ENCODE results near the gene PTP4A1. TPM values are rescaled to one million over a fixed set of nuclear protein-coding genes. Genes with fewer than 3 reads are reported as not detected.

The PTP4A1 gene
- total RNA-seq, 1 experiment from 2014 or later, result 71.0 TPM

DNA sequence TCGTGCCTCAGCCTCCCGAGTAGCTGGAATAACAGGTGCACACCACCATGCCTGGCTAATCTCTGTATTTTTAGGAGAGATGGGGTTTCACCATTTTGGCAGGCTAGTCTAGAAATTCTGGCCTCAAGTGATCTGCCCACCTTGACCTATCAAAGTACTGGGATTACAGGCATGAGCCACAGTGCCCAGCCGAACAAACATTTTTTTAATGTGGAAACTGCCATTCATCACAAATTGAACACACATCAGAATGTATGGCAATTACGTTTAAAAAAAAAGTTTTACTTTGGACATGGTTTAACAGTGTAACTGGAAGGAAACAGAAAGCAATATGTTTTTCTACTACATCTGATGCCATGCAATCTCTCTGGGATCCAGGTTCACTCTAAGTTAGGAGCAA, 38.3 kb upstream of the PTP4A1 start:
- no peaks in the 10 kb centered on the region for H3K9me3 ChIP-seq (ENCODE audit: control insufficient read depth, insufficient read depth, low read depth, low read length)
- intact Hi-C loops (cut with micrococcal nuclease; ENCODE audit: unreplicated experiment), result no loop called here
- no peaks in the 10 kb centered on the region for H3K27me3 ChIP-seq (ENCODE audit: control insufficient read depth, insufficient read depth, low read length)
- no TSS peak for BruUV-seq (replicated peaks)
- no peaks in the 10 kb centered on the region for H3K4me1 ChIP-seq (ENCODE audit: control insufficient read depth, insufficient read depth, low read length)
- DNase-seq (ENCODE audit: low read depth, low spot score), result no peak
- ChIA-PET POLR2A (no interaction called here), CTCF (no interaction called here)
- in situ Hi-C loops (cut with HindIII; ENCODE audit: low pct_unique_long_range_greater_than_20kb, low sequenced_read_pairs), result no loop called here
- no peak for TF ChIP-seq SIN3A (IDR thresholded peaks at IDR 0.05; ENCODE audit: borderline replicate concordance, insufficient read depth, low read depth, low read length)
- no peak overlapping the region for H3K27ac ChIP-seq (ENCODE audit: low read length)
- no peak overlapping the region for H3K4me3 ChIP-seq (ENCODE audit: low read depth in 2 of 2, low read length in 2 of 2)
- ATAC-seq, result no peak
- H3K36me3 ChIP-seq (ENCODE audit: control insufficient read depth, insufficient read depth, low read length), result no peaks in the 10 kb centered on the region

- no peak overlapping the region for H3K4me3 ChIP-seq (ENCODE audit: low read depth in 2 of 2, low read length in 2 of 2)
- H3K36me3 ChIP-seq (ENCODE audit: control insufficient read depth, insufficient read depth, low read length), result no peaks in the 10 kb centered on the region
- DNase-seq (ENCODE audit: low read depth, low spot score) (no peak), ATAC-seq (no peak)
- CTCF ChIA-PET, result no interaction called here
- TF ChIP-seq SIN3A (IDR thresholded peaks at IDR 0.05; ENCODE audit: borderline replicate concordance, insufficient read depth, low read depth, low read length) (no peak), CTCF (IDR thresholded peaks at IDR 0.05) (no peak)
- H3K27me3 ChIP-seq (ENCODE audit: control insufficient read depth, insufficient read depth, low read length), result no peaks in the 10 kb centered on the region
- BruUV-seq (replicated peaks), result no TSS peak
- H3K9me3 ChIP-seq (ENCODE audit: control insufficient read depth, insufficient read depth, low read depth, low read length), result no peaks in the 10 kb centered on the region
- H3K4me1 ChIP-seq (ENCODE audit: control insufficient read depth, insufficient read depth, low read length), result no peaks in the 10 kb centered on the region
- POLR2A ChIA-PET, result no interaction called here
- H3K27ac ChIP-seq (ENCODE audit: low read length), result no peak overlapping the region
- in situ Hi-C loops (cut with HindIII; ENCODE audit: low pct_unique_long_range_greater_than_20kb, low sequenced_read_pairs), result no loop called here
- intact Hi-C loops (cut with micrococcal nuclease; ENCODE audit: unreplicated experiment), result no loop called here
Observed at GRCh38 chr6:63537201-63537958, 34.9 kb upstream of the PTP4A1 start.

DNA sequence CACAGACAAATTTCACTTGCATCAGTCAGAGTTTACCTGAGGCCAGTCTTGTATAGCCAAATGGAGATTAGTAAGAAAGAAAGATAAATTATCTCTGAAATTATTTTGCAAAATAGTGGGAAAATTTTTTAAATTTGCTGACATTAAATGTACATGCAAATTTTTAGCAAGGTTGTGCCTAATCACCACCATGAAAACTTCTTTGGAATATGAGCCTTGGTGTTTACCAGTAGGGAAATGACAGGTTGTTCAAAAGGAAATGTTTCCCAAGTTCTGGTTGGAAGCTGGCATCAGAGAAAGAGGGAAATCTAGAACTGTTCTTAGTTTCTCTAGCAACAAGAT, 34.4 kb upstream of the PTP4A1 start:
- BruUV-seq (replicated peaks), result no TSS peak
- POLR2A ChIA-PET, result no interaction called here
- intact Hi-C loops (cut with micrococcal nuclease; ENCODE audit: unreplicated experiment), result no loop called here
- DNase-seq (ENCODE audit: low read depth, low spot score) (no peak), ATAC-seq (no peak)
- H3K36me3 ChIP-seq (ENCODE audit: control insufficient read depth, insufficient read depth, low read length), result no peaks in the 10 kb centered on the region
- H3K27me3 ChIP-seq (ENCODE audit: control insufficient read depth, insufficient read depth, low read length), result no peaks in the 10 kb centered on the region
- no peak overlapping the region for H3K4me3 ChIP-seq (ENCODE audit: low read depth in 2 of 2, low read length in 2 of 2)
- no peak for TF ChIP-seq TCF7L2 (IDR thresholded peaks at IDR 0.05; ENCODE audit: low read depth, low read length)
- TF ChIP-seq, protein P1, sequence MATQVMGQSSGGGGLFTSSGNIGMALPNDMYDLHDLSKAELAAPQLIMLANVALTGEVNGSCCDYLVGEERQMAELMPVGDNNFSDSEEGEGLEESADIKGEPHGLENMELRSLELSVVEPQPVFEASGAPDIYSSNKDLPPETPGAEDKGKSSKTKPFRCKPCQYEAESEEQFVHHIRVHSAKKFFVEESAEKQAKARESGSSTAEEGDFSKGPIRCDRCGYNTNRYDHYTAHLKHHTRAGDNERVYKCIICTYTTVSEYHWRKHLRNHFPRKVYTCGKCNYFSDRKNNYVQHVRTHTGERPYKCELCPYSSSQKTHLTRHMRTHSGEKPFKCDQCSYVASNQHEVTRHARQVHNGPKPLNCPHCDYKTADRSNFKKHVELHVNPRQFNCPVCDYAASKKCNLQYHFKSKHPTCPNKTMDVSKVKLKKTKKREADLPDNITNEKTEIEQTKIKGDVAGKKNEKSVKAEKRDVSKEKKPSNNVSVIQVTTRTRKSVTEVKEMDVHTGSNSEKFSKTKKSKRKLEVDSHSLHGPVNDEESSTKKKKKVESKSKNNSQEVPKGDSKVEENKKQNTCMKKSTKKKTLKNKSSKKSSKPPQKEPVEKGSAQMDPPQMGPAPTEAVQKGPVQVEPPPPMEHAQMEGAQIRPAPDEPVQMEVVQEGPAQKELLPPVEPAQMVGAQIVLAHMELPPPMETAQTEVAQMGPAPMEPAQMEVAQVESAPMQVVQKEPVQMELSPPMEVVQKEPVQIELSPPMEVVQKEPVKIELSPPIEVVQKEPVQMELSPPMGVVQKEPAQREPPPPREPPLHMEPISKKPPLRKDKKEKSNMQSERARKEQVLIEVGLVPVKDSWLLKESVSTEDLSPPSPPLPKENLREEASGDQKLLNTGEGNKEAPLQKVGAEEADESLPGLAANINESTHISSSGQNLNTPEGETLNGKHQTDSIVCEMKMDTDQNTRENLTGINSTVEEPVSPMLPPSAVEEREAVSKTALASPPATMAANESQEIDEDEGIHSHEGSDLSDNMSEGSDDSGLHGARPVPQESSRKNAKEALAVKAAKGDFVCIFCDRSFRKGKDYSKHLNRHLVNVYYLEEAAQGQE (IDR thresholded peaks at IDR 0.05; ENCODE audit: insufficient read depth in 1 of 2, low read depth in 2 of 2, low read length in 1 of 2), result no peak
- no peak for TF ChIP-seq SIN3A (IDR thresholded peaks at IDR 0.05; ENCODE audit: borderline replicate concordance, insufficient read depth, low read depth, low read length)
- TF ChIP-seq POLR2AphosphoS5 (IDR thresholded peaks at IDR 0.05; ENCODE audit: low read depth, low read length), result no peak
- no peak for TF ChIP-seq CTCF (IDR thresholded peaks at IDR 0.05)
- in situ Hi-C loops (cut with HindIII; ENCODE audit: low pct_unique_long_range_greater_than_20kb, low sequenced_read_pairs), result no loop called here
- CTCF ChIA-PET, result no interaction called here
- no peaks in the 10 kb centered on the region for H3K4me1 ChIP-seq (ENCODE audit: control insufficient read depth, insufficient read depth, low read length)
- H3K27ac ChIP-seq (ENCODE audit: low read length), result no peak overlapping the region
- no peaks in the 10 kb centered on the region for H3K9me3 ChIP-seq (ENCODE audit: control insufficient read depth, insufficient read depth, low read depth, low read length)

All from Panc1 (cell line).